Cardiac fibroblast (primary cell): ENCODE results near the gene GNL1.
A peak's percentile ranks its signal among the peaks of the same experiment; 100 is the strongest.
"Not testable (repeated sequence)": the region's sequence is repeated elsewhere in the genome, so short reads cannot be mapped to it uniquely, and the experiment has no call there.

ENCODE experiments used
- DNase-seq, 2 donors: peaks; one replicate each; pipeline versions ENCODE4 v3.0.0 to v3.0.0-alpha.2; 2010; ENCODE audit warnings: low read depth in 2 of 2
- H3K4me3 ChIP-seq, 2 donors: replicated peaks in 1 of 2; 1 replicate in 1 of 2; 2 replicates in 1 of 2; pipeline ENCODE4 v1.5.1; 2011; ENCODE audit warnings: low read depth in 2 of 2, low read length in 2 of 2, mild to moderate bottlenecking in 2 of 2, moderate library complexity in 1 of 2
- CTCF ChIP-seq: IDR thresholded peaks from one replicate; pipeline ENCODE4 v1.5.1; 2011; ENCODE audit warnings: low read depth, mild to moderate bottlenecking, low read length, inconsistent platforms

Gene GNL1

GRCh38 chr6:30520522-30520921, 35.8 kb downstream of the GNL1 start:
- TF ChIP-seq CTCF: no peak
- H3K4me3 ChIP-seq: no peak overlapping the region
- no peak for DNase-seq

- not testable (repeated sequence) for DNase-seq, H3K4me3 ChIP-seq
These were observed 37.7 kb downstream of the GNL1 start for GRCh38 chr6:30518505-30519145.

GRCh38 chr6:30517767-30518504, 38.4 kb downstream of the GNL1 start:
- DNase-seq, H3K4me3 ChIP-seq: not testable (repeated sequence)

GRCh38 chr6:30516754-30517076, 39.6 kb downstream of the GNL1 start:
- DNase-seq, H3K4me3 ChIP-seq: not testable (repeated sequence)

- no peak for TF ChIP-seq CTCF
- peak; percentile 99 for DNase-seq
These were observed 40.1 kb downstream of the GNL1 start for GRCh38 chr6:30515944-30516753.

GRCh38 chr6:30515106-30515505, 41.2 kb downstream of the GNL1 start:
- DNase-seq: no peak
- TF ChIP-seq CTCF: no peak
- H3K4me3 ChIP-seq: no peak overlapping the region

More at GRCh38 chr6:30515944-30516753, 40.1 kb downstream of the GNL1 start:
- H3K4me3 ChIP-seq: peak overlapping the region; percentile 36 to 48

GRCh38 chr6:30513451-30513850, 42.8 kb downstream of the GNL1 start:
- H3K4me3 ChIP-seq: no peak overlapping the region
- no peak for DNase-seq
- TF ChIP-seq CTCF: no peak

- TF ChIP-seq CTCF: no peak
- no peak overlapping the region for H3K4me3 ChIP-seq
- no peak for DNase-seq
These were observed 45.1 kb downstream of the GNL1 start for GRCh38 chr6:30511169-30511546.
